Activated CD4-positive, alpha-beta T cell treated with anti-CD3 and anti-CD28 coated beads for 48 hours (primary cell): ENCODE results near the gene F7.
"Not testable (repeated sequence)": the region's sequence is repeated elsewhere in the genome, so short reads cannot be mapped to it uniquely, and the experiment has no call there.

Experiments used
- DNase-seq: peaks from one replicate; pipeline ENCODE4 v3.0.0-alpha.2; 2020

The F7 gene

DNA sequence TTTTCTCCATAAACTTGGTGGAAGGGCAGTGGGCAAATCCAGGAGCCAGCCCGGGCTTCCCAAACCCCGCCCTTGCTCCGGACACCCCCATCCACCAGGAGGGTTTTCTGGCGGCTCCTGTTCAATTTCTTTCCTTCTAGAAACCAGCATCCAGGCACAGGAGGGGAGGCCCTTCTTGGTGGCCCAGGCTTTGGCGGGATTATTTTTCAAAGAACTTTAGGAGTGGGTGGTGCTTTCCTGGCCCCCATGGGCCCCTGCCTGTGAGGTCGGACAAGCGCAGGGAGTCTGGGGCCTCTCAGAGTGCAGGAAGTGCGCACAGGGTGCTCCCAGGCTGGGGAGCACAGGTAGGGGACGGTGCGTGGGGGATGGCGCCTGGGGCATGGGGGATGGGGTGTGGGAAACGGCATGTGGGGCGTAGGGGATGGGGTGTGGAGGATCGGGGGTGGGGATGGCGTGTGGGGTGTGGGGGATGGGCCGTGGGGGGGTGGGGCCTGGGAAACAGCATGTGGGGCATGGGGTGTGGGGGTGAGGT is 396 bp downstream of the F7 start:
- no peak for DNase-seq

DNA sequence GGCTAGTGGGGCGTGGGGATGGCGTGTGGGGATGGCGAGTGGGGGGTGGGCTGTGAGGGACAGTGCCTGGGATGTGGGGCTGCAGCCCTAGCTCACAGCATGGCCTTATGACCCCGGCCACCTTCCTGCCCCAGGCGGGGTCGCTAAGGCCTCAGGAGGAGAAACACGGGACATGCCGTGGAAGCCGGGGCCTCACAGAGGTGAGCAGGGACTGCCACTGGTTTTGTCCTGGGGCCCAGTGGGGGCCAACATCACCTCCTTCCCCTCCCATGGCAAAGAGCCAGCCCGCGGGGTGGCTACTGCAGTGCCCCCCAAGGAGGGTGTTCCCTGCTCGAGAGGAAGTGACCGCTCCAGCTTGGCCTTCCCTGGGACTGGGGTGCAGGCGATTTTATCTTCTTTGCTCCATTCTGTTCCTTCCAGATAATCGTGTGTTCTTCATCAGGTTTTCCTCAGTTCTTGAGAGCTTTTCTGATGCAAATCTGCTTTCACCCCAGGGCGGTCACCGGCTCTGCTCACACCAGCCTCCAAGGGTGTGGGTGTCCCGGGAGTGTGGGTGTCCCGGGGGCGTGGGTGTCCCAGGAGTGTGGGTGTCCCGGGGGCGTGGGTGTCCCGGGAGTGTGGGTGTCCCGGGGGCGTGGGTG is 1.2 kb downstream of the F7 start:
- peak; percentile 36 for DNase-seq

DNA sequence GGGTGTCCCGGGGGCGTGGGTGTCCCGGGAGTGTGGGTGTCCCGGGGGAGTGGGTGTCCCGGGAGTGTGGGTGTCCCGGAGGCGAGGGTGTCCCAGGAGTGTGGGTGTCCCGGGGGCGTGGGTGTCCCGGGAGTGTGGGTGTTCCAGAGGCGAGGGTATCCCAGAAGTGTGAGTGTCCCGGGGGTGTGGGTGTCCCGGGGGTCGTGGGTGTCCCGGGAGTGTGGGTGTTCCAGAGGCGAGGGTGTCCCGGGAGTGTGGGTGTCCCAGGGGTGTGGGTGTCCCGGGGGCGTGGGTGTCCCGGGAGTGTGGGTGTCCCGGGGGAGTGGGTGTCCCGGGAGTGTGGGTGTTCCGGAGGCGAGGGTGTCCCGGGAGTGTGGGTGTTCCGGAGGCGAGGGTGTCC is 2.9 kb downstream of the F7 start:
- not testable (repeated sequence) for DNase-seq

DNA sequence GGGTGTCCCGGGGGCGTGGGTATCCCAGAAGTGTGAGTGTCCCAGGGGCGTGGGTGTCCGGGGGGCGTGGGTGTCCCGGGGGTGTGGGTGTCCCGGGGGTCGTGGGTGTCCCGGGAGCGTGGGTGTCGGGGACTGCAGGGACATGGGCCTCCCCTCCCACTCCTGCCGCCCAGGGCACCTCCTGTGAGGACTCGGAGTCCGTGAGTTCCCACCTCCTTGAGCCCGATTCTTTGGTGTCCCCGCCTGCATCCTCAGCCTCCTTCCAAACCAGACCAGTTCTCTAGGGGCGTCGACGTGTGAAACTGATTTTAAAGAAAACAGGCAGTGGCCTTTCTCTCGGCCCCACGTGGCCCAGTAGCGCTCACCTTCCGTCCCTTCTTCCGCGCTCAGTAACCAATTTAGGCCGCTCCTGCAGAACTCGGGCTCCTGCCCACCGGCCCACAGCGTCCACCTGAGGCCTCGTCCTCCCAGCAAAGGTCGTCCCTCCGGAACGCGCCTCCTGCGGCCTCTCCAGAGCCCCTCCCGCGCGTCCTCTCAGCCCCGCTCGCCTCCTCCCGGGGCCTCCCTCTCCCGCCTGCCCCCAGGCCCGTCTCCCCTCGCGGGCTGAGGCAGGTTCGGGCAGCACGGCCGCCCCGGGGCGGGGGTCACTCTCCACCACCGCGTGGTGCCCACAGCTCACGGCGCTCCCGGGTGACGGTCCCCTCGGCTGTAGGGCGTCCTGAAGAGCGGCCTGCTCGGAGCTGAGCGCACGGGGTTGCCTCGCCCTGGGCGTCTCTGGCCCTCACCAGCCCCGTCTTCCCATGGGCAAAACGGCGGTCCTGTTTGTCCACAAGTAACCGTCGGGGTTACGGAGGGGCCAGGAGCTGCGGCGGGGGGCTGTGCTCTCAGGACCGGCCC is 3.8 kb downstream of the F7 start:
- peak; percentile 33 for DNase-seq

DNA sequence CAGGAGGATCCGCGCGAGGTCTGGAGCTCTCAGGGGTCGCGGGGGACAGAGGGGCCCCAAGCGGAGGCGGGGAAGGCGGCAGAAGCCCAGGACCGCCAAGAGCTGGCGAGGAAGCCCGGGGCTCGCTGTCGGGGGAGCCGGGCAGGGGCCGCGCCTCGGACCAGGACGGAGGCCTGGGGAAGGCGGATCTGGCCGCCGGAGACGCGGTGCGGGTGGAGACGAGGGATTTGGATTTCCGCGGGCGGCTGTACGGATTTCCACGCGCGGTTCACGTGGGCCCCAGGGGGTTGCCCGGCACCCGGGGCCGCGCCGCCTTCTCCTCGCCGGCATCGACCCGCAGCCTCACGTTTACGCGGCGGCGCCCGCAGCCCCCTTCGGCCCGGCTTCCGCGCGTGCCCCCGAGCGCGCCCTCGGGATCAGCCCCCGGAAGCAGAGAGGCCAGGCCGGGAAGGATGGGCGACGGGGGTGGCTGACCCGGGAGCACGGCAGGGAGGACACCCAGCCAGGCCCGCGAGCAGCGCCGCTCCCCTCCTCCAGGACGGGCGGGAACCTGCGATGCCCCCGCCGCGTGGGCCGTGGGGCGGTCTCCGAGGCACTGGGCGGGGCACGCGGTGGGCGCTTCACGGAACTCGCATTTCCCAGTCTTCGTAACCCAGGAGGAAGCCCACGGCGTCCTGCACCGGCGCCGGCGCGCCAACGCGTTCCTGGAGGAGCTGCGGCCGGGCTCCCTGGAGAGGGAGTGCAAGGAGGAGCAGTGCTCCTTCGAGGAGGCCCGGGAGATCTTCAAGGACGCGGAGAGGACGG is 4.7 kb downstream of the F7 start:
- peak; percentile 36 for DNase-seq

DNA sequence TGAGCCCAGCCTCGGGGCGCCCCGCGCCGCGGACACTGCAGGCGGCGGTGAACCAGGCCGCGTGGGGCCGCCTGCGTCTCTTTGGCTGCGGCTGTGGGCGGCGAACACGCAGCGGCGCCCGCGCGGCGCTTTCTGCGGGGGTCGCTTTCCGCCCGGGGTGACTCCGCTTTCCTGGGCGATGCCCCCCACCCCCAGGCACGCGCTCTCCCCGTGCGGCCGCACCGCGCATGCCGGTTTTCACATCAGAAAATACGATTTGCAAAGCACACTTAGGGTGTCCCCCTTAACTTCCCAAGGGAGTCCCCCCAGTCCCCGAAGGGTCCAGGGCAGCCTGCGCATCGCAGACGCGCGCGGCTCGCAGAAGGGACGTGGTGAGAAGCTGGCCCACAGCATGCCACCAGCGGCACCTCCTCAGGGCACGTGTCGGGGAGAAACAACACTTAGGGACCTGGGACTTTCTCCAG is 5.3 kb downstream of the F7 start:
- DNase-seq = no peak

DNA sequence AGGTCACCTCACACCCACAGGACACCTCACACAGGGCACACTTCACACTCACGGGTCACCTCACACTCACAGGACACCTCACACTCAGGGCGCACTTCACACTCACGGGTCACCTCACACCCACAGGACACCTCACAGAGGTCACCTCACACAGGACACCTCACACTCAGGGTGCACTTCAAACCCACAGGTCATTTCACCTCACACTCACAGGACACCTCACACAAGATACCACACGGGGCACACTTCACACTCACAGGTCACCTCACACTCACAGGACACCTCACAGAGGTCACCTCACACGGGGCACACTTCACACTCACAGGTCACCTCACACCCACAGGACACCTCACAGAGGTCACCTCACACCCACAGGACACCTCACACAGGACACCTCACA is 6.2 kb downstream of the F7 start:
- DNase-seq = not testable (repeated sequence)

DNA sequence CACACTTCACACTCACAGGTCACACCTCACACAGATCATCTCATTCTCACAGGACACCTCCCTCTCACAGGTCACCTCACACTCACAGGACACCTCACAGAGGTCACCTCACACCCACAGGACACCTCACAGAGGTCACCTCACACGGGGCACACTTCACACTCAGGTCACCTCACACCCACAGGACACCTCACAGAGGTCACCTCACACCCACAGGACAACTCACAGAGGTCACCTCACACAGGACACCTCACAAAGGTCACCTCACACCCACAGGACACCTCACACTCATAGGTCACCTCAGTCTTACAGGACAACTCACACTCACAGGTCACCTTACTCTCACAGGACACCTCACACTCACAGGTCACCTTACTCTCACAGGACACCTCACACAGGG is 6.9 kb downstream of the F7 start:
- DNase-seq = not testable (repeated sequence)

DNA sequence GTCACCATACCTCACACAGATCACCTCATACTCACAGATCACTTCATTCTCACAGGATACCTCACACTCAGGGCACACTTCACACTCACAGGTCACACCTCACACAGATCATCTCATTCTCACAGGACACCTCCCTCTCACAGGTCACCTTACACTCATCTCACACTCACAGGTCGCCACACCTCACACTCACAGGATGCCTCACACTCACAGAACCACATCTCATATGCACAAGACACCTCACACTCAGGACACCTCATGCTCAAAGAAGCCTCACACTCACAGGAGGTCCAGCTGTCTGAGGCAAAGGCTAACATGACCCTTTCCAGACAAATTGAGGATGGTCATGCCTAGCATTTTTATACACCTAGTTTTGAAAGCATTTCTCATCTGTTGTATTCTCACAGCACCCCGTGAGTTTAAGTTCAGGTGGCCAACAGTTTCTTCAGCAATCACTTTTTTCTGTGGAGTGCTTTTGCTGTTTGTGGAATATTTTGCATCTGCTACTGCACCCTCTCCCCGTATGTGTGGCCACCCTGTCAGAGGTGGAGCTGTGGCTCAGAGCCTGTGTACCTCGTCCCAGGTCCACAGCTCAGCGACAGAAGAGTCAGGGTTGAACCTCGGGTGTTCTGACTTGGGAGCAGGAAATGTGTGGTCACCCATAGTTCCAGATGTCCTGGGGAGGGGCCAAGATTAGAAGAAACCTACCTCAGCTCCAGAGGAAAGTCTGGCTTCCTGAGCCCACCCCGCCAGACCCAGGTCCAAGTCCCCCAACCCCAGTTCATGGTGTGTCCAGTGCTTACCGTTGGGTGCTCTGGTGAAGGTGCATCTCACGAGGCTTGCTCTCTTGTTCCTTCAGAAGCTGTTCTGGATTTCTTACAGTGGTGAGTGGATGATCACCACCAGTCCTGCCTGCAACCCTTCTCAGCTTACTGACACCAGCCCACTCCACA is 7.6 kb downstream of the F7 start:
- DNase-seq = no peak

DNA sequence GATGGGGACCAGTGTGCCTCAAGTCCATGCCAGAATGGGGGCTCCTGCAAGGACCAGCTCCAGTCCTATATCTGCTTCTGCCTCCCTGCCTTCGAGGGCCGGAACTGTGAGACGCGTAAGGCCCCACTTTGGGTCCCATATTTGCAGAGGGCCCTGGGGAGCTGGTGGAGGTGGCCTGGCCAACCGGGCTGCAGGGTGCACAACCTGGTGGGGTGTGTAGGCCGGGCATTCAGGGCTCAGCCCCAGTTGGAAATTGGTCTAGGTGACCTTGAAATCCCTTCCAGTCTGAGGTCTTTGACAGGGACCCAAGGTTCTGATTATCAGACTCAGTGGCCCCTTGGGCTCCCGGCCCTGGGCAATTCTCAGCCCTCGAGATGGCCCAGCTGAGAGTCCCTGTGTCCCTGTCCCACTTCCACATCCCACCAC is 8.3 kb downstream of the F7 start:
- DNase-seq = no peak

DNA sequence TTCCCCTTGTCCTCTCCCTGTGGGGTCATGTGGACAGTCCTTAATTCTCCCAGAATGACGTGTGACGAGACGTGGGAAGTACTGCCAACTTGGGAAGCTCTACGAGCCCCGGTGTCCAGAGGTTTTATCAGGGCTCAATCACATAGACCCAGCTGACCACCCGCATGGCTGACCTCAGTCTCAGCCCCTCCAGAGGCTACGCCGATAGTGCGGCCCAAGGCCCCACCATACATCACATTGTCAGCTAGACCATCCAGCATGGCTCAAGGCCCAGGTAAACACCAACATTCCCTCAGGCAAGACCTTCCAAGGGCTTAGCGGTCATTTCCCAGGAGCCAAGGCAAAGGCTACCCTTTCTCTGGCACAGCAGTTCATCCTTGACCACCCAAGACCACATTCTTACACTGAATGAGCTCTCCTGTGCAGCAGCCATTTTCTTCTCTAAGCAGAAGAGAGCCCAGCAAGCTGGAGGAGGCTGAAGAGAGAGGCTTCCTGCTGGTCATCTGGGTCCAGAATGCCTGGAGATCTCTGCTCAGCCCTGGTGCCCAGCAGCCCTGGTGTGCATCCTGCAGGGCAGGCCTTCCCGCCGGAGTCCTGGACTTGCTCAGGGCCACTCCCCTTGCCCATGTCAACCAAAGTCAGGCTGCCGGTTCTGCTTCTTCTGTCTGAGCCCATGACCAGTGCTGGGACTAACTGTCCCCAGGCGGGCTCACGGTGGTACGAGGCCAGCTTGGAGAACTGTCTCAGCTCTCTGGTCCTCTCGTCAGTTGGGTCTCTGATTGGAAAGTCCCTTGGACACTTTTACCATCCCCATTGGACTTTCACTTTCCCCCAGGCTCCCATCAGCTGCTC is 9.1 kb downstream of the F7 start:
- no peak for DNase-seq

DNA sequence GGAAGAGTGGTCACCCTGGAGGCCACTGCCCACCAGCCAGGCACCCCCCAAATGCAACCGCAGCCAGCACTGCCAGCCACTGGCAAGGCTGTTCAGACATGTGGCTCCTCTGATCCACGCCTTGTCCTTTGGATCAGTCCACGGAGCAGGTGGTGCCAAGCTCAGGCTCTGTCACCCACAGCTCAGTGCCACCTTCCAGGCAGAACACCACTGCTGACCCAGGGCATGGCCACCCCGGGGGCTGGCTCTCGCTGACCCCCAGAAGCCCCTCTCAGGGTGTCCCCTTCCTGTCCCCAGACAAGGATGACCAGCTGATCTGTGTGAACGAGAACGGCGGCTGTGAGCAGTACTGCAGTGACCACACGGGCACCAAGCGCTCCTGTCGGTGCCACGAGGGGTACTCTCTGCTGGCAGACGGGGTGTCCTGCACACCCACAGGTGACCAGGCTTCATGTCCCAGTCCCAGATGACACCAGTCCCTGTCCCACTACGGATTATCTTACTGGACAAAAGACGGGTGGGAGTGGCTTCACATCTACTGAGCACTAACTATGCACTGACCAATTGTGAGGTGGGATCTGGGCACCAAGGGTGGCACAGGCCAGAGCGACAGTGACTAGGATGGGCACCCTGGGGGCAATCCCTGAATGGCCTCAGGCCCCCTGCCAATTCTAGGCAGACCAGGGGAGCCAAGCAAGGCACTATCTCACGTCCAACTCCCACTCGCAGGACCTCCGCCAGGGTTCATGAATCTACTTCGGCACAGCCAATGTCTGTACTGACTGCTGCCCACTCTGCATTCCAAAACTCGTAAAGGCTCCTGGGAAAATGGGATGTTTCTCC is 10.0 kb downstream of the F7 start:
- DNase-seq = no peak

DNA sequence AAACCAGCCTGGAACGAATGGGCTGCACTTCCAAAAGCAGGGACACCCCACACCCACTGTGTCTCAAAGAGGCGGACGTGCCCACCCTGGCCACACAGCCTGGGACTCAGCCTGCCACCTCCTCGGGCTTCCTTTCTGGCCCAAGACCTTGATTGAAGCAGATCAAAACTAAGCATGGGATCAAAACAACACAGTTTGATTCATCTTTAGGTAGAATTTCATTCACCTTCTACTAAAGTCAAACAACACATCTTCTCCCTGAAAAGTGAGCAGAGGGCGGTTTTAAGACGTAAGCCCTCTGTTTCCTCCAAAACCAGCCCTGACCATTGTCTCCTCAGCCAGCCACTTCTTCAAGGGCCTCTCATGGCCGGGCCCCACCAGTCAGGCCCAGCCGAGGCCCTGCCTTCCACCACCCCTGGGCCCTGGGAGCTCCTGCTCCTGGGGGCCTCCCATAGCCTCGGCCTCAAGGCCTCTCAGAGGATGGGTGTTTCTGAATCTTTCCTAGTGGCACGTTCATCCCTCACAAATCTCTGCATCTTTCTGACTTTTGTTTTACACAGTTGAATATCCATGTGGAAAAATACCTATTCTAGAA is 10.7 kb downstream of the F7 start:
- no peak for DNase-seq

DNA sequence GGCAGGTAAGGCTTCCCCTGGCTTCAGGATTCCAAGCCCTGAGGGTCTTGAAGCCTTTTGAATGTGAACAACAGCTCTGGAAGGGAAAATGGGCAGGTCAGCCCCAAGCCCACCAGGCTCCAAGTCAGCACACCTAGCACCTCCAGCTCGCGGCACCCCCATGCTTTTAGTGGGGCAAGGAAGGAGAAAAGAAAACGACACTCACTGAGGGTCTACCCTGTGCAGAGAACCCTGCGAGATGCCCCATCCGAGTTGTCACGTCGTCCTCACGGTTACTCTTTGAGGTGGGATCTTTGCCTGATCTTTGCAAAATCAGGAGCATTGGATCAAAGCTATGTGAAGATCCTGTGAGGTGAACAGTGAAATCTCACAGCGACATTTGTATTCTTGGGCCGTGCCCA is 11.3 kb downstream of the F7 start:
- DNase-seq = no peak

DNA sequence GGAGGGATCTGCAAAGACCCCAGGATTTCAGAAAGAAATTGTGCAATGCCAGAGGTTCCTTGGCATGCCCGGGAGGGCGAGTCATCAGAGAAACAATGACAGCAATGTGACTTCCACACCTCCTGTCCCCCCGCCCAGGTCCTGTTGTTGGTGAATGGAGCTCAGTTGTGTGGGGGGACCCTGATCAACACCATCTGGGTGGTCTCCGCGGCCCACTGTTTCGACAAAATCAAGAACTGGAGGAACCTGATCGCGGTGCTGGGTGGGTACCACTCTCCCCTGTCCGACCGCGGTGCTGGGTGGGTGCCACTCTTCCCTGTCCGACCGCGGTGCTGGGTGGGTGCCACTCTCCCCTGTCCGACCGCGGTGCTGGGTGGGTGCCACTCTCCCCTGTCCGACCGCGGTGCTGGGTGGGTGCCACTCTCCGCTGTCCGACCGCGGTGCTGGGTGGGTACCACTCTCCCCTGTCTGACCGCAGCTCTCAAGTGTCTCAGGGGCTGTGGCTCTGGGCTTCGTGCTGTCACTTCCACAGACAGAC is 11.8 kb downstream of the F7 start:
- no peak for DNase-seq

DNA sequence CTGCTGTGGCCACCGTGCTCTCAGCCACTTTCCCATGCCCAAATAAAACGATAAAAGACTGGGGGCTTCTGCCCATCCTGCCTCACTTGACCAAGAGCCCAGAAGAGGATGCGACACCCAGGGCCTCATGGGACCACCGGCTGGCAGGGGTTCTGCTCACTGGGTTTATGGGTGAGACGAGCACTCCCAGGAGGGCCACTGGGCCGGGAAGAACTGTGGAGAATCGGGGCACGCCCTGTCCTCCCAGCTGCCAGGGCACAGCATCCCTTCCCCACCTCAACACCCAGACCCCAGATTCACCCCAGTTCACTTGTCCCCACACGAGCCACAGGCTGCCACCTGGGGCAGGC is 12.3 kb downstream of the F7 start:
- DNase-seq = no peak

DNA sequence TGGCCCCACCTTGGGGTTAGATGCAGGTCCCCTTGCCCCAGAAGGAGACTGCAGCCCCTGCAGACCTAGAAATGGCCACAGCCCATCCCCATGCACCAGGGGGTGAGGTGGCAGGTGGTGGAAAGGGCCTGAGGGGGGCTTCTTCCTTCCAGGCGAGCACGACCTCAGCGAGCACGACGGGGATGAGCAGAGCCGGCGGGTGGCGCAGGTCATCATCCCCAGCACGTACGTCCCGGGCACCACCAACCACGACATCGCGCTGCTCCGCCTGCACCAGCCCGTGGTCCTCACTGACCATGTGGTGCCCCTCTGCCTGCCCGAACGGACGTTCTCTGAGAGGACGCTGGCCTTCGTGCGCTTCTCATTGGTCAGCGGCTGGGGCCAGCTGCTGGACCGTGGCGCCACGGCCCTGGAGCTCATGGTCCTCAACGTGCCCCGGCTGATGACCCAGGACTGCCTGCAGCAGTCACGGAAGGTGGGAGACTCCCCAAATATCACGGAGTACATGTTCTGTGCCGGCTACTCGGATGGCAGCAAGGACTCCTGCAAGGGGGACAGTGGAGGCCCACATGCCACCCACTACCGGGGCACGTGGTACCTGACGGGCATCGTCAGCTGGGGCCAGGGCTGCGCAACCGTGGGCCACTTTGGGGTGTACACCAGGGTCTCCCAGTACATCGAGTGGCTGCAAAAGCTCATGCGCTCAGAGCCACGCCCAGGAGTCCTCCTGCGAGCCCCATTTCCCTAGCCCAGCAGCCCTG is 12.8 kb downstream of the F7 start:
- no peak for DNase-seq

DNA sequence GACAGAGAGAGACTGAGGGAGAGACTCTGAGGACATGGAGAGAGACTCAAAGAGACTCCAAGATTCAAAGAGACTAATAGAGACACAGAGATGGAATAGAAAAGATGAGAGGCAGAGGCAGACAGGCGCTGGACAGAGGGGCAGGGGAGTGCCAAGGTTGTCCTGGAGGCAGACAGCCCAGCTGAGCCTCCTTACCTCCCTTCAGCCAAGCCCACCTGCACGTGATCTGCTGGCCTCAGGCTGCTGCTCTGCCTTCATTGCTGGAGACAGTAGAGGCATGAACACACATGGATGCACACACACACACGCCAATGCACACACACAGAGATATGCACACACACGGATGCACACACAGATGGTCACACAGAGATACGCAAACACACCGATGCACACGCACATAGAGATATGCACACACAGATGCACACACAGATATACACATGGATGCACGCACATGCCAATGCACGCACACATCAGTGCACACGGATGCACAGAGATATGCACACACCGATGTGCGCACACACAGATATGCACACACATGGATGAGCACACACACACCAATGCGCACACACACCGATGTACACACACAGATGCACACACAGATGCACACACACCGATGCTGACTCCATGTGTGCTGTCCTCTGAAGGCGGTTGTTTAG is 13.7 kb downstream of the F7 start:
- DNase-seq = no peak
